ENCODE results near the gene SLC16A8.

SLC16A8 gene

GRCh38 chr22:38115423-38116205 is 31.6 kb upstream of the SLC16A8 start:
- H3K36me3 ChIP-seq (replicated peaks; ENCODE audit: insufficient read depth, low read length): no peaks in the 10 kb centered on the region
- no peaks in the 10 kb centered on the region for H4K20me1 ChIP-seq (ENCODE audit: insufficient read depth, low read length)
- no peak overlapping the region for H3K9ac ChIP-seq (ENCODE audit: low read length)
- TF ChIP-seq CTCF (IDR thresholded peaks at IDR 0.05; ENCODE audit: low read length) (no peak), EZH2 (optimal IDR thresholded peaks at IDR 0.05; ENCODE audit: low read depth, low read length) (no peak), EZH2phosphoT487 (IDR thresholded peaks at IDR 0.05; ENCODE audit: low read length) (no peak)
- no peaks in the 10 kb centered on the region for H3K9me3 ChIP-seq (replicated peaks; ENCODE audit: insufficient read depth, low read length)
- no peak overlapping the region for H3K27ac ChIP-seq (ENCODE audit: low read length)
- no peaks in the 10 kb centered on the region; the same call in 1 of the 2 replicates for H3K4me1 ChIP-seq (ENCODE audit: low read length)
- H2AFZ ChIP-seq (ENCODE audit: low read length): no peak overlapping the region
- H3K79me2 ChIP-seq (ENCODE audit: low read length): no peaks in the 10 kb centered on the region
- no peak for DNase-seq
- H3F3A ChIP-seq (ENCODE audit: insufficient read depth, low read length): no peaks in the 10 kb centered on the region
- H3K9me2 ChIP-seq (replicated peaks; ENCODE audit: insufficient read depth, low read length): no peaks in the 10 kb centered on the region
- H3K4me2 ChIP-seq (ENCODE audit: low read depth, low read length): no peak overlapping the region
- H3K27me3 ChIP-seq (replicated peaks; ENCODE audit: insufficient read depth, low read length): no peaks in the 10 kb centered on the region
- H3K4me3 ChIP-seq (ENCODE audit: low read length): no peak overlapping the region

- Histone ChIP-seq H3F3A (ENCODE audit: insufficient read depth, low read length) (no peaks in the 10 kb centered on the region), H4K20me1 (ENCODE audit: insufficient read depth, low read length) (no peaks in the 10 kb centered on the region), H3K27me3 (replicated peaks; ENCODE audit: insufficient read depth, low read length) (no peaks in the 10 kb centered on the region), H3K27ac (ENCODE audit: low read length) (no peak overlapping the region), H3K36me3 (replicated peaks; ENCODE audit: insufficient read depth, low read length) (no peaks in the 10 kb centered on the region), H2AFZ (ENCODE audit: low read length) (no peak overlapping the region), H3K4me3 (ENCODE audit: low read length) (no peak overlapping the region), H3K9me2 (replicated peaks; ENCODE audit: insufficient read depth, low read length) (no peaks in the 10 kb centered on the region), H3K79me2 (ENCODE audit: low read length) (no peaks in the 10 kb centered on the region), H3K9me3 (replicated peaks; ENCODE audit: insufficient read depth, low read length) (no peaks in the 10 kb centered on the region), H3K4me1 (ENCODE audit: low read length) (no peaks in the 10 kb centered on the region; the same call in 1 of the 2 replicates), H3K4me2 (ENCODE audit: low read depth, low read length) (no peak overlapping the region), H3K9ac (ENCODE audit: low read length) (no peak overlapping the region)
- DNase-seq: peak; percentile 75
- TF ChIP-seq CTCF (IDR thresholded peaks at IDR 0.05; ENCODE audit: low read length) (peak; percentile 92), EZH2 (optimal IDR thresholded peaks at IDR 0.05; ENCODE audit: low read depth, low read length) (no peak)
These were observed 30.8 kb upstream of the SLC16A8 start for GRCh38 chr22:38114484-38115398.

- no peaks in the 10 kb centered on the region for H4K20me1 ChIP-seq (ENCODE audit: insufficient read depth, low read length)
- no peak overlapping the region for H3K4me3 ChIP-seq (ENCODE audit: low read length)
- no peak overlapping the region for H3K9ac ChIP-seq (ENCODE audit: low read length)
- H3K36me3 ChIP-seq (replicated peaks; ENCODE audit: insufficient read depth, low read length): no peaks in the 10 kb centered on the region
- no peaks in the 10 kb centered on the region for H3F3A ChIP-seq (ENCODE audit: insufficient read depth, low read length)
- no peaks in the 10 kb centered on the region for H3K9me2 ChIP-seq (replicated peaks; ENCODE audit: insufficient read depth, low read length)
- H3K27ac ChIP-seq (ENCODE audit: low read length): no peak overlapping the region
- H3K4me2 ChIP-seq (ENCODE audit: low read depth, low read length): no peak overlapping the region
- TF ChIP-seq EZH2phosphoT487 (IDR thresholded peaks at IDR 0.05; ENCODE audit: low read length) (no peak), EZH2 (optimal IDR thresholded peaks at IDR 0.05; ENCODE audit: low read depth, low read length) (no peak)
- H3K4me1 ChIP-seq (ENCODE audit: low read length): no peaks in the 10 kb centered on the region; the same call in 1 of the 2 replicates
- no peak overlapping the region for H2AFZ ChIP-seq (ENCODE audit: low read length)
- H3K27me3 ChIP-seq (replicated peaks; ENCODE audit: insufficient read depth, low read length): no peaks in the 10 kb centered on the region
- DNase-seq: no peak
- H3K79me2 ChIP-seq (ENCODE audit: low read length): no peaks in the 10 kb centered on the region
- no peaks in the 10 kb centered on the region for H3K9me3 ChIP-seq (replicated peaks; ENCODE audit: insufficient read depth, low read length)
These were observed 28.4 kb upstream of the SLC16A8 start for GRCh38 chr22:38112381-38112780.
